Cardiac fibroblast (primary cell): ENCODE results near the gene ITIH1.
A peak's percentile ranks its signal among the peaks of the same experiment; 100 is the strongest.
"Not testable (repeated sequence)": the region's sequence is repeated elsewhere in the genome, so short reads cannot be mapped to it uniquely, and the experiment has no call there.

Experiments used
- DNase-seq, 2 donors: peaks; one replicate each; pipeline versions ENCODE4 v3.0.0 to v3.0.0-alpha.2; 2010; ENCODE audit warnings: low read depth in 2 of 2
- H3K4me3 ChIP-seq, 2 donors: replicated peaks in 1 of 2; 1 replicate in 1 of 2; 2 replicates in 1 of 2; pipeline ENCODE4 v1.5.1; 2011; ENCODE audit warnings: low read depth in 2 of 2, low read length in 2 of 2, mild to moderate bottlenecking in 2 of 2, moderate library complexity in 1 of 2
- CTCF ChIP-seq: IDR thresholded peaks from one replicate; pipeline ENCODE4 v1.5.1; 2011; ENCODE audit warnings: low read depth, mild to moderate bottlenecking, low read length, inconsistent platforms

ITIH1 gene

GRCh38 chr3:52777127-52777958, at the start of gene ITIH1:
TSS of gene ITIH1 (plus strand) at chr3:52777599. CDS start at chr3:52777616, 17 bp downstream.
- no peak for DNase-seq
- no peak within 1 kb of the TSS for H3K4me3 ChIP-seq
- no peak for TF ChIP-seq CTCF

- not testable (repeated sequence) for H3K4me3 ChIP-seq, DNase-seq
Measured at GRCh38 chr3:52728753-52729152, 48.6 kb upstream of the ITIH1 start.

GRCh38 chr3:52730681-52731080, 46.7 kb upstream of the ITIH1 start:
- no peak for TF ChIP-seq CTCF
- H3K4me3 ChIP-seq, result no peak overlapping the region
- DNase-seq, result peak; percentile 11 to 38

- no peak for TF ChIP-seq CTCF
- DNase-seq, result no peak
- no peak overlapping the region for H3K4me3 ChIP-seq
Measured at GRCh38 chr3:52731590-52731989, 45.8 kb upstream of the ITIH1 start.

GRCh38 chr3:52733256-52733891, 44.0 kb upstream of the ITIH1 start:
- H3K4me3 ChIP-seq, result no peak overlapping the region
- no peak for TF ChIP-seq CTCF
- no peak for DNase-seq

- H3K4me3 ChIP-seq, result no peak overlapping the region
- TF ChIP-seq CTCF, result no peak
- DNase-seq, result no peak
Measured at GRCh38 chr3:52739730-52740129, 37.7 kb upstream of the ITIH1 start.

- DNase-seq, result peak; percentile 61 to 66
- TF ChIP-seq CTCF, result peak; percentile 61
- no peak overlapping the region for H3K4me3 ChIP-seq
Measured at GRCh38 chr3:52742418-52743041, 34.9 kb upstream of the ITIH1 start.
